H1 (cell line): ENCODE data around the gene OR1M1. TPM values are rescaled to one million over a fixed set of nuclear protein-coding genes. Genes with fewer than 3 reads are reported as not detected.

Experiments
- CTCF ChIA-PET: fragments of 300-600 bp; sonication (Branson Sonifier 250); formaldehyde crosslinking; loops from one replicate; lab custom pipeline; 2021; ENCODE audit not compliant: partially characterized antibody; lab: Charles Lee
- POLR2A ChIA-PET: fragments of 300-600 bp; sonication (Branson Sonifier 250); formaldehyde crosslinking; loops from one replicate; lab custom pipeline; 2021; ENCODE audit warnings: inconsistent platforms; ENCODE audit not compliant: partially characterized antibody; lab: Charles Lee
- DNase-seq, 2 experiments: peaks; one replicate each; pipeline versions ENCODE4 v3.0.0 to v3.0.0-alpha.2; 2010 to 2022; ENCODE audit warnings: low spot score in 2 of 2, low read depth in 1 of 2, mixed read lengths in 1 of 2
- FAIRE-seq: peaks from 2 replicates; lab custom pipeline; 2011; peaks lifted over from hg19 to GRCh38; lab: Jason Lieb, UNC
- H2AFZ ChIP-seq: 2 replicates; pipeline ENCODE4 v1.8.1; 2012; ENCODE audit warnings: low read length, inconsistent platforms
- H2AK5ac ChIP-seq: 2 replicates; pipeline ENCODE4 v1.6.1; 2013; ENCODE audit warnings: low read depth, low read length
- H2BK120ac ChIP-seq: replicated peaks from 2 replicates; pipeline ENCODE3; 2013; ENCODE audit warnings: low read depth, low read length, inconsistent platforms
- H2BK12ac ChIP-seq: 2 replicates; pipeline ENCODE4 v1.6.1; 2013; ENCODE audit warnings: low read depth, low read length
- H2BK15ac ChIP-seq: 2 replicates; pipeline ENCODE4 v1.6.1; 2013; ENCODE audit warnings: low read length
- H2BK20ac ChIP-seq: 2 replicates; pipeline ENCODE4 v1.6.1; 2013; ENCODE audit warnings: low read length
- H2BK5ac ChIP-seq: 2 replicates; pipeline ENCODE4 v1.6.1; 2013; ENCODE audit warnings: low read depth, low read length
- H3K14ac ChIP-seq: 2 replicates; pipeline ENCODE4 v1.6.1; 2013; ENCODE audit warnings: inconsistent platforms; ENCODE audit not compliant: insufficient read length
- H3K18ac ChIP-seq: 2 replicates; pipeline ENCODE4 v1.6.1; 2013; ENCODE audit warnings: low read length; ENCODE audit errors: extremely low read depth
- H3K23ac ChIP-seq: 2 replicates; pipeline ENCODE4 v1.6.1; 2013; ENCODE audit warnings: inconsistent platforms; ENCODE audit not compliant: insufficient read length
- H3K23me2 ChIP-seq: 2 replicates; pipeline ENCODE4 v1.6.1; 2013; ENCODE audit warnings: low read depth, low read length
- H3K27ac ChIP-seq: 2 replicates; pipeline ENCODE4 v1.6.1; 2011; ENCODE audit warnings: low read depth, low read length, inconsistent platforms
- H3K27me3 ChIP-seq, 4 experiments: replicated peaks in 1 of 4; 1 replicate in 1 of 4; 2 replicates in 3 of 4; pipeline versions ENCODE4 v1.6.1 to v1.8.1; 2011 to 2013; ENCODE audit warnings: low read length in 3 of 4, mild to moderate bottlenecking in 3 of 4, inconsistent platforms in 2 of 4, mixed read lengths in 2 of 4, moderate library complexity in 1 of 4; ENCODE audit not compliant: control insufficient read depth in 3 of 4, insufficient read depth in 3 of 4; ENCODE audit errors: extremely low read depth in 1 of 4
- H3K36me3 ChIP-seq, 4 experiments: 2 replicates each; pipeline versions ENCODE4 v1.6.1 to v1.8.1; 2011 to 2013; ENCODE audit warnings: mild to moderate bottlenecking in 4 of 4, low read length in 3 of 4, moderate library complexity in 2 of 4, control low read depth in 1 of 4, inconsistent platforms in 1 of 4; ENCODE audit not compliant: insufficient read depth in 4 of 4, control insufficient read depth in 2 of 4
- H3K4ac ChIP-seq: replicated peaks from 2 replicates; pipeline ENCODE3; 2013; ENCODE audit warnings: low read length, low read depth, mixed read lengths, inconsistent platforms; ENCODE audit not compliant: insufficient read length
- H3K4me1 ChIP-seq, 4 experiments: replicated peaks in 1 of 4; 1 replicate in 1 of 4; 2 replicates in 3 of 4; pipeline versions ENCODE4 v1.6.1 to v1.8.1; 2011 to 2013; ENCODE audit warnings: low read length in 3 of 4, inconsistent platforms in 2 of 4, mixed read lengths in 1 of 4; ENCODE audit not compliant: insufficient read depth in 4 of 4, control insufficient read depth in 3 of 4
- H3K4me2 ChIP-seq, 2 experiments: 2 replicates each; pipeline versions ENCODE4 v1.6.1 to v1.8.1; 2011 to 2013; ENCODE audit warnings: low read depth in 2 of 2, low read length in 2 of 2, control low read depth in 1 of 2, inconsistent platforms in 1 of 2, mild to moderate bottlenecking in 1 of 2; ENCODE audit not compliant: insufficient read depth in 1 of 2
- H3K4me3 ChIP-seq, 4 experiments: fragments of 200-600, 300-600 bp in 1 of 4; sonication (generic), shearing (Covaris generic), sonication (Bioruptor Twin) in 1 of 4; 2 replicates each; pipeline versions ENCODE4 v1.5.1 to v1.8.1; 2011 to 2016; ENCODE audit warnings: low read length in 4 of 4, low read depth in 3 of 4, control low read depth in 2 of 4, inconsistent platforms in 2 of 4, mild to moderate bottlenecking in 2 of 4, mixed read lengths in 1 of 4, moderate library complexity in 1 of 4; ENCODE audit not compliant: insufficient read depth in 2 of 4; ENCODE audit errors: extremely low read depth in 1 of 4
- H3K56ac ChIP-seq: replicated peaks from 2 replicates; pipeline ENCODE3; 2013; ENCODE audit warnings: low read depth, mild to moderate bottlenecking, mixed read lengths, low read length, inconsistent platforms; ENCODE audit not compliant: insufficient read length
- H3K79me1 ChIP-seq: 2 replicates; pipeline ENCODE4 v1.6.1; 2013; ENCODE audit warnings: low read depth, low read length, control low read depth
- H3K79me2 ChIP-seq, 2 experiments: 2 replicates each; pipeline versions ENCODE4 v1.6.1 to v1.8.1; 2012 to 2013; ENCODE audit warnings: low read length in 2 of 2, mild to moderate bottlenecking in 2 of 2, inconsistent platforms in 1 of 2; ENCODE audit not compliant: insufficient read depth in 2 of 2, control insufficient read depth in 1 of 2
- H3K9ac ChIP-seq, 4 experiments: replicated peaks in 1 of 4; 1 replicate in 1 of 4; 2 replicates in 3 of 4; pipeline versions ENCODE4 v1.6.1 to v1.8.1; 2011 to 2013; ENCODE audit warnings: low read depth in 3 of 4, low read length in 3 of 4, control low read depth in 2 of 4, mild to moderate bottlenecking in 2 of 4, moderate library complexity in 2 of 4, inconsistent platforms in 1 of 4; ENCODE audit errors: extremely low read depth in 1 of 4
- H3K9me3 ChIP-seq, 2 experiments: 2 replicates each; pipeline versions ENCODE4 v1.6.1 to v1.8.1; 2012 to 2013; ENCODE audit warnings: mild to moderate bottlenecking in 2 of 2, moderate library complexity in 2 of 2, control low read depth in 1 of 2, inconsistent platforms in 1 of 2, low read depth in 1 of 2, low read length in 1 of 2, mixed read lengths in 1 of 2; ENCODE audit not compliant: insufficient read depth in 2 of 2
- H4K20me1 ChIP-seq, 2 experiments: replicated peaks in 1 of 2; 2 replicates each; pipeline versions ENCODE3 to v1.8.1; 2011 to 2013; ENCODE audit warnings: inconsistent platforms in 2 of 2, low read length in 2 of 2, mild to moderate bottlenecking in 1 of 2; ENCODE audit not compliant: insufficient read depth in 2 of 2, control insufficient read depth in 1 of 2
- H4K5ac ChIP-seq: 2 replicates; pipeline ENCODE4 v1.6.1; 2013; ENCODE audit warnings: low read length, low read depth, mixed read lengths, inconsistent platforms; ENCODE audit not compliant: insufficient read length
- H4K8ac ChIP-seq: 2 replicates; pipeline ENCODE4 v1.8.0; 2013; ENCODE audit warnings: mild to moderate bottlenecking, moderate library complexity, low read length, inconsistent platforms; ENCODE audit not compliant: insufficient read depth; ENCODE audit errors: extremely low read depth
- H4K91ac ChIP-seq: replicated peaks from 2 replicates; pipeline ENCODE3; 2013; ENCODE audit warnings: low read length, mixed read lengths, inconsistent platforms; ENCODE audit not compliant: insufficient read length
- EP300 ChIP-seq, 2 experiments: IDR thresholded peaks; 1 replicate in 1 of 2; 2 replicates in 1 of 2; pipeline ENCODE4 v1.6.1; 2011 to 2012; ENCODE audit warnings: low read depth in 2 of 2, low read length in 2 of 2, mild to moderate bottlenecking in 2 of 2, borderline replicate concordance in 1 of 2, inconsistent platforms in 1 of 2, moderate library complexity in 1 of 2
- POLR2AphosphoS5 ChIP-seq: IDR thresholded peaks from 2 replicates; pipeline ENCODE4 v1.6.1; 2011; ENCODE audit warnings: low read depth, low read length
- SIN3A ChIP-seq, 2 experiments: IDR thresholded peaks in 1 of 2; conservative IDR thresholded peaks in 1 of 2; 2 replicates each; pipeline ENCODE4 v1.6.1; 2011 to 2012; ENCODE audit warnings: low read length in 2 of 2, improper control_type of control experiment in 1 of 2, low read depth in 1 of 2, mild to moderate bottlenecking in 1 of 2
- SP4 ChIP-seq: IDR thresholded peaks from 2 replicates; pipeline ENCODE4 v1.6.1; 2012; ENCODE audit warnings: low read length, inconsistent platforms
- SRF ChIP-seq: IDR thresholded peaks from 2 replicates; pipeline ENCODE4 v1.6.1; 2011; ENCODE audit warnings: mild to moderate bottlenecking, low read depth, low read length, moderate library complexity
- SUZ12 ChIP-seq: fragments of 200-600 bp; sonication (generic); IDR thresholded peaks from 2 replicates; pipeline ENCODE4 v1.6.1; 2012; ENCODE audit warnings: mild to moderate bottlenecking, inconsistent platforms, low read length, moderate library complexity, mixed read lengths
- ZNF274 ChIP-seq: IDR thresholded peaks from 2 replicates; pipeline ENCODE4 v1.7.0; 2012; ENCODE audit warnings: low read length, borderline replicate concordance; ENCODE audit errors: extremely low read depth
- WGBS, 2 experiments: shearing (Covaris generic) in 1 of 2; methylation state at CpG; one replicate each; pipeline versions ENCODE4 v1.1.6 to v1.1.7; 2013 to 2015; ENCODE audit warnings: low lambda C conversion rate in 2 of 2, mixed read lengths in 2 of 2, inconsistent platforms in 1 of 2, low coverage in 1 of 2, missing lambda C conversion rate in 1 of 2; ENCODE audit not compliant: insufficient replicate concordance in 2 of 2, insufficient coverage in 1 of 2, insufficient read length in 1 of 2; ENCODE audit errors: extremely low coverage in 1 of 2, missing lambda C conversion rate in 1 of 2; 5-methylcytosine and 5-hydroxymethylcytosine counted together
- polyA plus RNA-seq, 7 experiments: library from polyadenylated mRNA; depleted of rRNA in 3 of 7; stranded (reverse) in 5 of 7; unstranded in 2 of 7; fragments of >200 nt in 5 of 7; fragments of 200-250 nt in 2 of 7; gene quantifications; 1 replicate in 5 of 7; 2 replicates in 1 of 7; 4 replicates in 1 of 7; pipeline versions ENCODE4 v1.2.1 to v1.2.3, GENCODE V29; 2011 to 2013; ENCODE audit warnings: missing spikeins in 2 of 7, mixed read lengths in 2 of 7
- total RNA-seq: library from RNA; stranded (reverse); fragmentation: NEBNext Ultra II Directional; extraction: Animal tissue kit (Norgen Biotek cat#: 25700); gene quantifications from 2 replicates; pipeline ENCODE4 v1.2.1, GENCODE V29; 2021

Gene OR1M1
- total and polyA plus RNA-seq, 2 of the 8 experiments (the other 6 are each of a cell fraction or from before 2014, with no cell fraction given), result 0.12 TPM; not detected in 1

- Histone ChIP-seq H3K4me1 (no peaks in the 10 kb centered on the region), H4K5ac (no peak overlapping the region), H3K4ac (no peak overlapping the region), H2BK20ac (no peak overlapping the region), H3K23me2 (no peaks in the 10 kb centered on the region), H2BK15ac (no peak overlapping the region), H3K4me2 (no peak overlapping the region), H3K79me1 (no peaks in the 10 kb centered on the region), H2AFZ (no peak overlapping the region), H3K9me3 (peaks cover 22 to 25% of the 10 kb centered on the region in 2 experiments), H4K91ac (no peak overlapping the region), H4K20me1 (no peaks in the 10 kb centered on the region), H3K23ac (no peak overlapping the region), H2AK5ac (no peak overlapping the region), H4K8ac (no peak overlapping the region), H2BK12ac (no peak overlapping the region), H3K27ac (no peak overlapping the region), H3K56ac (no peak overlapping the region), H3K14ac (no peak overlapping the region), H2BK5ac (no peak overlapping the region), H3K9ac (no peak overlapping the region), H2BK120ac (no peak overlapping the region), H3K18ac (no peak overlapping the region), H3K27me3 (no peaks in the 10 kb centered on the region), H3K79me2 (no peaks in the 10 kb centered on the region), H3K36me3 (no peaks in the 10 kb centered on the region), H3K4me3 (no peak overlapping the region)
- DNase-seq (no peak), FAIRE-seq (no peak)
- ChIA-PET CTCF (no interaction called here), POLR2A (no interaction called here)
- 67% methylated on average over 2 of the region's 2 CpGs; no CpG with 5 or more reads in 1 of the 2 experiments for WGBS, 2 experiments
- TF ChIP-seq SUZ12, result no peak
- TF ChIP-seq SP4, result no peak
- TF ChIP-seq EP300 (IDR thresholded peaks at IDR 0.05; ENCODE audit: borderline replicate concordance in 1 of 2, low read depth in 2 of 2, low read length in 2 of 2), result no peak
- TF ChIP-seq POLR2AphosphoS5, result no peak
- TF ChIP-seq SRF, result no peak
- no peak for TF ChIP-seq ZNF274
- TF ChIP-seq SIN3A (conservative IDR thresholded peaks at IDR 0.05 in 1 of 2, IDR thresholded peaks at IDR 0.05 in 1 of 2; ENCODE audit: low read depth in 1 of 2, low read length in 2 of 2), result no peak
These were observed 23.1 kb downstream of the OR1M1 start for GRCh38 chr19:9109959-9110358.
